Endothelial cell of umbilical vein (primary cell): ENCODE measurements around the gene PMAIP1. TPM values are rescaled to one million over a fixed set of nuclear protein-coding genes. Genes with fewer than 3 reads are reported as not detected.

ENCODE experiments used
- BruUV-seq: library from RNA; stranded (reverse); fragments of 400-500 nt; replicated peaks from 2 replicates; lab custom pipeline; 2021; lab: Mats Ljungman, UMichigan
- CTCF ChIA-PET: fragments of 300-600, 350-600 bp; sonication (Branson Sonifier 250); formaldehyde crosslinking; loops from one replicate; lab custom pipeline; 2021; ENCODE audit warnings: antibody characterized with exemption, inconsistent platforms; lab: Charles Lee
- POLR2A ChIA-PET: fragments of 300-600, 350-600 bp; sonication (Branson Sonifier 250); formaldehyde crosslinking; loops from one replicate; lab custom pipeline; 2021; ENCODE audit warnings: antibody characterized with exemption, inconsistent platforms; lab: Charles Lee
- DNase-seq: peaks from one replicate; pipeline ENCODE4 v3.0.0-alpha.2; 2011; ENCODE audit warnings: low read depth, low spot score
- FAIRE-seq: peaks from 2 replicates; lab custom pipeline; 2011; peaks lifted over from hg19 to GRCh38; lab: Jason Lieb, UNC
- H2AFZ ChIP-seq: 2 replicates; pipeline ENCODE4 v1.6.0; 2012; ENCODE audit warnings: low read depth, low read length, control low read depth, inconsistent platforms
- H3K27ac ChIP-seq: 2 replicates; pipeline ENCODE4 v1.5.1; 2011; ENCODE audit warnings: low read depth, mild to moderate bottlenecking, control low read depth, low read length, moderate library complexity; ENCODE audit not compliant: insufficient read depth
- H3K27me3 ChIP-seq, 2 experiments: 2 replicates each; pipeline versions ENCODE4 v1.6.0 to v1.6.1; 2011; ENCODE audit warnings: low read length in 2 of 2, mixed read lengths in 1 of 2; ENCODE audit not compliant: control insufficient read depth in 2 of 2, insufficient read depth in 2 of 2
- H3K36me3 ChIP-seq, 2 experiments: 2 replicates in 1 of 2; 3 replicates in 1 of 2; pipeline ENCODE4 v1.5.1; 2011; ENCODE audit warnings: low read length in 2 of 2, mild to moderate bottlenecking in 1 of 2, moderate library complexity in 1 of 2; ENCODE audit not compliant: control insufficient read depth in 2 of 2, insufficient read depth in 2 of 2; ENCODE audit errors: extremely low read depth in 1 of 2
- H3K4me1 ChIP-seq: 3 replicates; pipeline ENCODE4 v1.5.1; 2011; ENCODE audit warnings: mild to moderate bottlenecking, low read length; ENCODE audit not compliant: control insufficient read depth, insufficient read depth; ENCODE audit errors: extremely low read depth
- H3K4me2 ChIP-seq: 2 replicates; pipeline ENCODE4 v1.6.1; 2011; ENCODE audit warnings: low read length, control low read depth, mixed read lengths; ENCODE audit not compliant: insufficient read depth
- H3K4me3 ChIP-seq, 3 experiments: fragments of 200-600 bp in 1 of 3; sonication (generic), shearing (Covaris generic) in 1 of 3; replicated peaks in 1 of 3; 2 replicates each; pipeline ENCODE4 v1.5.1; 2011 to 2016; ENCODE audit warnings: control low read depth in 3 of 3, low read length in 3 of 3, mild to moderate bottlenecking in 2 of 3, inconsistent platforms in 1 of 3, low read depth in 1 of 3, moderate library complexity in 1 of 3; ENCODE audit not compliant: insufficient read depth in 1 of 3
- H3K79me2 ChIP-seq: 2 replicates; pipeline ENCODE4 v1.6.0; 2012; ENCODE audit warnings: low read length, inconsistent platforms; ENCODE audit not compliant: control insufficient read depth, insufficient read depth
- H3K9ac ChIP-seq: replicated peaks from 2 replicates; pipeline ENCODE3; 2011; ENCODE audit warnings: low read length, control low read depth; ENCODE audit not compliant: insufficient read depth; ENCODE audit errors: extremely low read depth
- H3K9me1 ChIP-seq: replicated peaks from 3 replicates; pipeline ENCODE4 v1.6.0; 2011; ENCODE audit warnings: mild to moderate bottlenecking, low read length; ENCODE audit not compliant: control insufficient read depth, insufficient read depth; ENCODE audit errors: extremely low read depth
- H3K9me3 ChIP-seq: replicated peaks from 2 replicates; pipeline ENCODE4 v1.5.1; 2012; ENCODE audit warnings: low read length, inconsistent platforms; ENCODE audit not compliant: control insufficient read depth, insufficient read depth
- H4K20me1 ChIP-seq: replicated peaks from 2 replicates; pipeline ENCODE3; 2011; ENCODE audit warnings: mild to moderate bottlenecking, low read length; ENCODE audit not compliant: control insufficient read depth, insufficient read depth; ENCODE audit errors: extremely low read depth
- EZH2 ChIP-seq: IDR thresholded peaks from 2 replicates; pipeline ENCODE4 v1.6.1; 2012; ENCODE audit warnings: borderline replicate concordance, low read depth, mild to moderate bottlenecking, moderate library complexity, low read length, inconsistent platforms; ENCODE audit not compliant: severe bottlenecking
- FOS ChIP-seq: IDR thresholded peaks from 2 replicates; pipeline ENCODE4 v1.6.1; 2011; ENCODE audit warnings: mild to moderate bottlenecking, low read length, moderate library complexity, borderline replicate concordance; ENCODE audit not compliant: insufficient read depth
- GATA2 ChIP-seq: IDR thresholded peaks from 2 replicates; pipeline ENCODE4 v1.7.0; 2011; ENCODE audit warnings: low read depth, mild to moderate bottlenecking, moderate library complexity, mixed read lengths, low read length; ENCODE audit not compliant: insufficient read length, insufficient read depth
- JUN ChIP-seq: IDR thresholded peaks from 2 replicates; pipeline ENCODE4 v1.6.1; 2011; ENCODE audit warnings: borderline replicate concordance, low read depth; ENCODE audit not compliant: insufficient read length, insufficient read depth
- MYC ChIP-seq: IDR thresholded peaks from one replicate; pipeline ENCODE4 v1.6.1; 2011; ENCODE audit warnings: mild to moderate bottlenecking, low read depth, low read length
- POLR2A ChIP-seq: IDR thresholded peaks from 2 replicates; pipeline ENCODE4 v1.6.1; 2012; ENCODE audit warnings: low read depth, mild to moderate bottlenecking, control low read depth, low read length
- POLR2AphosphoS5 ChIP-seq: IDR thresholded peaks from 2 replicates; pipeline ENCODE4 v1.6.1; 2012; ENCODE audit warnings: low read depth, mild to moderate bottlenecking, control low read depth, low read length, moderate library complexity; ENCODE audit not compliant: insufficient read depth
- dilution Hi-C: fragments of 300-500 bp; cut with MboI; formaldehyde crosslinking; loops from one replicate; pipeline ENCODE4 v1.15.0; 2019; ENCODE audit warnings: low sequenced_read_pairs; ENCODE audit not compliant: extremely low pct_ligation_motif_present
- intact Hi-C: fragments of 100-400 bp; cut with micrococcal nuclease; formaldehyde crosslinking; loops from one replicate; pipeline ENCODE4 v1.10.0; 2022
- polyA plus RNA-seq, 4 experiments: library from polyadenylated mRNA; depleted of rRNA in 3 of 4; stranded (reverse) in 3 of 4; unstranded in 1 of 4; fragments of >200 nt; gene quantifications; 2 replicates each; pipeline versions ENCODE4 v1.2.1 to v1.2.3, GENCODE V29; 2011 to 2012; ENCODE audit warnings: missing spikeins in 1 of 4
- total RNA-seq: library from RNA; stranded (reverse); gene quantifications from 2 replicates; pipeline ENCODE4 v1.2.3, GENCODE V29; 2021
- TF ChIP-seq, protein P1 (sequence below), 2 donors: IDR thresholded peaks; 1 replicate in 1 of 2; 2 replicates in 1 of 2; pipeline ENCODE4 v1.5.1; 2011; ENCODE audit warnings: low read length in 2 of 2, mild to moderate bottlenecking in 2 of 2, moderate library complexity in 2 of 2, control low read depth in 1 of 2, inconsistent platforms in 1 of 2, low read depth in 1 of 2; ENCODE audit not compliant: insufficient read depth in 1 of 2; ENCODE audit errors: extremely low read depth in 1 of 2
- TF ChIP-seq, protein P2 (sequence below): IDR thresholded peaks from 2 replicates; pipeline ENCODE4 v1.6.1; 2011; ENCODE audit not compliant: insufficient read depth, insufficient read length

Gene PMAIP1
- total and polyA plus RNA-seq, 2 donors (not counting 3 experiments of a cell fraction or from before 2014, with no cell fraction given): 7.6 to 11.9 TPM

DNA sequence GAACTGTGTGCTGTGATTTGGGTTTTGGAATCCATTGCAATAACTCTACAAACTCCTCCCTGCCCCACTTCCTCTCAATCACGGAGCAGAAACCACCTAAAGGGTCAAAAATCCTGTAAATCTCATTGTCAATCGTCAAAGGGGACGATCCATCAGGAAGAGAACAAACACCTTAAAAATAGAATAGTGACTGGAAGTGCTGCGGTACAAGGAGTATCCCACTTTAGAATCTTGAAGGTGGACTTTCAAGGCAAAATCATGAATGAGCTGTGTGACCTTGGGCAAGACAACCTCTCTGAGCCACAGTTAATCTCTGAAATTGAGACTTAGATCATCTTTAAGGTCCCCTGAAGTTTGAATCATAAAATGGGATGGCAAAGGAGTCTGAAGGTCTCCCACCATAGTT lies 5.9 kb downstream of the PMAIP1 start:
- dilution Hi-C loops (no loop called here), intact Hi-C loops (no loop called here)
- no peak overlapping the region for H3K9ac ChIP-seq
- no peaks in the 10 kb centered on the region for H3K9me1 ChIP-seq
- no peaks in the 10 kb centered on the region for H4K20me1 ChIP-seq
- POLR2A ChIA-PET: no interaction called here
- peaks cover 0 to 3% of the 10 kb centered on the region in 2 experiments for H3K36me3 ChIP-seq
- DNase-seq (no peak), FAIRE-seq (no peak)
- H3K4me2 ChIP-seq: no peak overlapping the region
- H3K4me1 ChIP-seq: peaks cover 33% of the 10 kb centered on the region
- CTCF ChIA-PET: interaction anchor here (0.5 to 1.9 kb wide), 8 partner anchors 13 to 447 kb away, joined by 3 to 9 read pairs (median 6); no protein-coding TSS in a partner anchor
- no peak overlapping the region for H3K27ac ChIP-seq
- no peak for TF ChIP-seq JUN
- no peak for TF ChIP-seq POLR2A
- TF ChIP-seq, protein P1, sequence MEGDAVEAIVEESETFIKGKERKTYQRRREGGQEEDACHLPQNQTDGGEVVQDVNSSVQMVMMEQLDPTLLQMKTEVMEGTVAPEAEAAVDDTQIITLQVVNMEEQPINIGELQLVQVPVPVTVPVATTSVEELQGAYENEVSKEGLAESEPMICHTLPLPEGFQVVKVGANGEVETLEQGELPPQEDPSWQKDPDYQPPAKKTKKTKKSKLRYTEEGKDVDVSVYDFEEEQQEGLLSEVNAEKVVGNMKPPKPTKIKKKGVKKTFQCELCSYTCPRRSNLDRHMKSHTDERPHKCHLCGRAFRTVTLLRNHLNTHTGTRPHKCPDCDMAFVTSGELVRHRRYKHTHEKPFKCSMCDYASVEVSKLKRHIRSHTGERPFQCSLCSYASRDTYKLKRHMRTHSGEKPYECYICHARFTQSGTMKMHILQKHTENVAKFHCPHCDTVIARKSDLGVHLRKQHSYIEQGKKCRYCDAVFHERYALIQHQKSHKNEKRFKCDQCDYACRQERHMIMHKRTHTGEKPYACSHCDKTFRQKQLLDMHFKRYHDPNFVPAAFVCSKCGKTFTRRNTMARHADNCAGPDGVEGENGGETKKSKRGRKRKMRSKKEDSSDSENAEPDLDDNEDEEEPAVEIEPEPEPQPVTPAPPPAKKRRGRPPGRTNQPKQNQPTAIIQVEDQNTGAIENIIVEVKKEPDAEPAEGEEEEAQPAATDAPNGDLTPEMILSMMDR (IDR thresholded peaks at IDR 0.05; ENCODE audit: extremely low read depth in 1 of 2, insufficient read depth in 1 of 2, low read depth in 1 of 2, low read length in 2 of 2): no peak
- TF ChIP-seq GATA2: no peak
- no peak for TF ChIP-seq MYC
- TF ChIP-seq, protein P2, sequence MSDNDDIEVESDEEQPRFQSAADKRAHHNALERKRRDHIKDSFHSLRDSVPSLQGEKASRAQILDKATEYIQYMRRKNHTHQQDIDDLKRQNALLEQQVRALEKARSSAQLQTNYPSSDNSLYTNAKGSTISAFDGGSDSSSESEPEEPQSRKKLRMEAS: no peak
- TF ChIP-seq EZH2: no peak
- no peak for TF ChIP-seq FOS
- no peak for TF ChIP-seq POLR2AphosphoS5
- no peak overlapping the region for H3K4me3 ChIP-seq
- BruUV-seq: no TSS peak
- H3K27me3 ChIP-seq: peaks cover 3 to 8% of the 10 kb centered on the region in 2 experiments
- H2AFZ ChIP-seq: no peak overlapping the region
- no peaks in the 10 kb centered on the region for H3K9me3 ChIP-seq
- H3K79me2 ChIP-seq: peaks cover 22% of the 10 kb centered on the region
